Measurements from ENCODE around the gene HSD3B2.

DNA sequence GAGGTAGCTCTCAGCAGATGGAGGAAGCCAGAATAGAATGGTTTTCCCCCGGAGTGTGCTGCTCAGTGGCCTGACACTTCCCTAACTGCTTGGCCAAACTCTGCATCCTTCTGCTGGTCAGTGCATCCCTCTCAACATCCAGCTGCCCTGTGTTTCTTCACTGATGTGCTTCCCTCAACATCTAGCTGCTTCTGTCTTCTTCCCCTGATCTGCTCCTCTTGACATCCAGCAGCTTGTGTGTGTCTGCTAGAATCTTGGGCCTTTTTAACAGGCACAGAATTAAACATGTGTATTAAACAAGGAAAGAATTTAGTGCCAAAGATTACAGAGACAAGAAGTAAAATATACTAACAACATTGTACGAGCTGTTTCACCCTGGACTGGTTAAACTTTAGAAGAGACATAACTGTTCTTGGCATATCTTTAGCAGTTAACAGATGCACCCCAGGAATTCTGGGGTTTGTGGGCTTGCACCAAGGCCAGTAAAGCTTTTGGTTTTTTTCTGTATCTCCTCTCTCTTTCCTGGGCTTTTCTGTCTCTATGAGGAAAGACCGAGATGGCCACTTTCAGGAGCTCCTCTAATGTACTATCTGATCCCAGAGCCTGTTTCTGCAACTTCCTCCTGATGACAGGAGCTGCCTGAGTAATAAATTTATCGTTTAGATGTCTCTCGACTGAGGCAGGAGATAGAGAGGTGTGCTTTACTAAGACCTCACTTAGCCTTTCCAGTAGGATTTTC lies 57.3 kb downstream of the HSD3B2 start:
- TF ChIP-seq, protein P1, sequence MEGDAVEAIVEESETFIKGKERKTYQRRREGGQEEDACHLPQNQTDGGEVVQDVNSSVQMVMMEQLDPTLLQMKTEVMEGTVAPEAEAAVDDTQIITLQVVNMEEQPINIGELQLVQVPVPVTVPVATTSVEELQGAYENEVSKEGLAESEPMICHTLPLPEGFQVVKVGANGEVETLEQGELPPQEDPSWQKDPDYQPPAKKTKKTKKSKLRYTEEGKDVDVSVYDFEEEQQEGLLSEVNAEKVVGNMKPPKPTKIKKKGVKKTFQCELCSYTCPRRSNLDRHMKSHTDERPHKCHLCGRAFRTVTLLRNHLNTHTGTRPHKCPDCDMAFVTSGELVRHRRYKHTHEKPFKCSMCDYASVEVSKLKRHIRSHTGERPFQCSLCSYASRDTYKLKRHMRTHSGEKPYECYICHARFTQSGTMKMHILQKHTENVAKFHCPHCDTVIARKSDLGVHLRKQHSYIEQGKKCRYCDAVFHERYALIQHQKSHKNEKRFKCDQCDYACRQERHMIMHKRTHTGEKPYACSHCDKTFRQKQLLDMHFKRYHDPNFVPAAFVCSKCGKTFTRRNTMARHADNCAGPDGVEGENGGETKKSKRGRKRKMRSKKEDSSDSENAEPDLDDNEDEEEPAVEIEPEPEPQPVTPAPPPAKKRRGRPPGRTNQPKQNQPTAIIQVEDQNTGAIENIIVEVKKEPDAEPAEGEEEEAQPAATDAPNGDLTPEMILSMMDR (IDR thresholded peaks at IDR 0.05) = no peak
- no peak for TF ChIP-seq POLR2AphosphoS5 (IDR thresholded peaks at IDR 0.05)

All from transverse colon (tissue), 4 donors.